Ishikawa (cell line): Measurements from ENCODE around the gene ST6GALNAC6.

Experiments
- CEBPB ChIP-seq: IDR thresholded peaks from 2 replicates; pipeline ENCODE4 v1.6.1; 2012
- CREB1 ChIP-seq: IDR thresholded peaks from 2 replicates; pipeline ENCODE4 v1.6.1; 2012; ENCODE audit warnings: low read depth
- EGR1 ChIP-seq: IDR thresholded peaks from 2 replicates; pipeline ENCODE4 v1.6.1; 2012
- EP300 ChIP-seq: IDR thresholded peaks from 2 replicates; pipeline ENCODE4 v1.6.1; 2012; ENCODE audit warnings: borderline replicate concordance
- FOXM1 ChIP-seq: IDR thresholded peaks from 2 replicates; pipeline ENCODE4 v1.6.1; 2012; ENCODE audit warnings: low read depth, borderline replicate concordance
- MAX ChIP-seq: IDR thresholded peaks from 2 replicates; pipeline ENCODE4 v1.6.1; 2012
- RAD21 ChIP-seq: IDR thresholded peaks from 2 replicates; pipeline ENCODE4 v1.6.1; 2012; ENCODE audit warnings: low read depth
- REST ChIP-seq: IDR thresholded peaks from 2 replicates; pipeline ENCODE4 v1.6.1; 2012; ENCODE audit warnings: low read depth, mild to moderate bottlenecking
- ZBTB7A ChIP-seq: IDR thresholded peaks from 2 replicates; pipeline ENCODE4 v1.6.1; 2012; ENCODE audit warnings: low read depth

- TF ChIP-seq REST (no peak), EGR1 (no peak), EP300 (no peak), MAX (no peak), CREB1 (no peak), CEBPB (no peak), ZBTB7A (no peak), RAD21 (no peak), FOXM1 (no peak)
These were observed 54.5 kb downstream of the ST6GALNAC6 start for GRCh38 chr9:127844821-127845359.
